Measurements from ENCODE around the gene CSRNP3.

- TF ChIP-seq POLR2A (IDR thresholded peaks at IDR 0.05; ENCODE audit: low read depth, low read length): no peak
- no peak for TF ChIP-seq POLR2AphosphoS5 (IDR thresholded peaks at IDR 0.05; ENCODE audit: low read depth, low read length)
- TF ChIP-seq TAF1 (IDR thresholded peaks at IDR 0.05; ENCODE audit: low read depth, low read length): no peak
- no peak for TF ChIP-seq PAX5 (IDR thresholded peaks at IDR 0.05; ENCODE audit: insufficient read depth, low read length, severe bottlenecking)
Measured at GRCh38 chr2:165630236-165630635, 160.7 kb downstream of the CSRNP3 start.

Measured in GM12891 (cell line).